ENCODE data around the gene GALNT9.
"Not testable (repeated sequence)": the region's sequence is repeated elsewhere in the genome, so short reads cannot be mapped to it uniquely, and the experiment has no call there.

The GALNT9 gene

DNA sequence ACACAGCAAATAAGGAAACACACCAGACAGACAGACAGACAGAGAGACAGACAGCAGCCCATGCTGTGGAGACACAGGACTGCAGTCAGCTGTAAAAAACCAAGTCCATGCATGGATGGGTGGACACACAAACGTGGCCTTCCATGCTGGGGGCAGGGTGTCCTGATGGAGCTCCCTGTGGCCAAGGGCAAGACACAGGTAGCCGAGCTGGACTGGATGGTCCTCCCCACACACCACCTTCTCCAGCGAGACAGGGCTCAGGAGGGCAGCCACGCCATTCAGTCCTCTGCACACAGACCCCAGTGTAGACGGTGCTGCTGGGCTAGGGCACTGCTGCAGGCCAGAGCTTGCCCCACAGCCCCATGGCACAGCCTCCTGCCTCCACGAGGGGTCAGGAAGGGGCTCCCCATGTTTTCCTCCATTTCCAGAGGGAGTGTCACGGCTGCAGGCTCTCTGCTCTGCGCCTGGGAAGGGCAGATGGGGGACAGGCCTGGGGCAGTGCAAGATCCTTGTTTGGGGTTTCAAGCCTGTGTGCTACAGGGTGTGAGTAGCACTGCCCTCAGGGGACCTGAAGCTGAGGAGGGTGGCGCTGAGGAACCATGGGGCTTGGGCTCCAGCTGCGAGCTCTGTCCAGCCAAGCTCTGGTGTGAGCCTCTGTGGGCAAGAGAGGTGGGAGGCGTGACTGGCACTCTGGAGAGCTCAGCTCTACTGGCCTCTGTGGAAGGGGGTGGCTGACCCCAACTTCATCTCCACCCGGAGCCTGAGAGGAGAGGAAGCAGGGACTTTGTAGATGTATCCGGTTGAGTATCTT lies 67.9 kb downstream of the GALNT9 start:
- Histone ChIP-seq H3K9ac (ENCODE audit: low read length) (no peak overlapping the region), H3K9me3 (ENCODE audit: control insufficient read depth, low read length) (no peaks in the 10 kb centered on the region), H3K27me3 (ENCODE audit: control insufficient read depth, insufficient read depth, low read length) (no peaks in the 10 kb centered on the region), H3K4me1 (ENCODE audit: control insufficient read depth, insufficient read depth, low read length) (no peaks in the 10 kb centered on the region), H3K4me3 (ENCODE audit: low read length) (no peak overlapping the region), H3K36me3 (ENCODE audit: control insufficient read depth, insufficient read depth, low read length) (no peaks in the 10 kb centered on the region)

DNA sequence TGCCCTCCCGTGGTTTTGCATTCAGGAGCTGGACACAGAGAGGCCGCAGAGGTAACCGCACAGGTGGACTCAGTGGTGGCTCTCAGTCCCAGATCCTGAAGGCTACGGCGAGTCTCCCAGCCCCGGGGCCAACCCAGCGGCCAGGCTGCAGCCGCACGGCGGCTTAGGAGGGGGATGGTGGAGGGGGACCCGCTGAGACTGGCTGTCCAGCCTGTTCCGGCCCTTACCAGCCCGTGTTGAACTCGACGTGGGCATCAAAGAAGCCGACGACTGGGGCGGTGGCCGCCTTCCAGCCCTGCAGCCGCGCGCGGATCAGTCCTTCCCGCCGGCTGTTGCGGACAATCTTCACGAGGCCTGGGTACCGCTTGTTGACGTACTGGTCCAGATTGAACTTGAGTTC lies 68.7 kb downstream of the GALNT9 start:
- H3K9ac ChIP-seq (ENCODE audit: low read length) = no peak overlapping the region
- no peak overlapping the region for H3K4me3 ChIP-seq (ENCODE audit: low read length)
- no peaks in the 10 kb centered on the region for H3K36me3 ChIP-seq (ENCODE audit: control insufficient read depth, insufficient read depth, low read length)
- H3K27me3 ChIP-seq (ENCODE audit: control insufficient read depth, insufficient read depth, low read length) = no peaks in the 10 kb centered on the region
- H3K9me3 ChIP-seq (ENCODE audit: control insufficient read depth, low read length) = no peaks in the 10 kb centered on the region
- H3K4me1 ChIP-seq (ENCODE audit: control insufficient read depth, insufficient read depth, low read length) = no peaks in the 10 kb centered on the region

DNA sequence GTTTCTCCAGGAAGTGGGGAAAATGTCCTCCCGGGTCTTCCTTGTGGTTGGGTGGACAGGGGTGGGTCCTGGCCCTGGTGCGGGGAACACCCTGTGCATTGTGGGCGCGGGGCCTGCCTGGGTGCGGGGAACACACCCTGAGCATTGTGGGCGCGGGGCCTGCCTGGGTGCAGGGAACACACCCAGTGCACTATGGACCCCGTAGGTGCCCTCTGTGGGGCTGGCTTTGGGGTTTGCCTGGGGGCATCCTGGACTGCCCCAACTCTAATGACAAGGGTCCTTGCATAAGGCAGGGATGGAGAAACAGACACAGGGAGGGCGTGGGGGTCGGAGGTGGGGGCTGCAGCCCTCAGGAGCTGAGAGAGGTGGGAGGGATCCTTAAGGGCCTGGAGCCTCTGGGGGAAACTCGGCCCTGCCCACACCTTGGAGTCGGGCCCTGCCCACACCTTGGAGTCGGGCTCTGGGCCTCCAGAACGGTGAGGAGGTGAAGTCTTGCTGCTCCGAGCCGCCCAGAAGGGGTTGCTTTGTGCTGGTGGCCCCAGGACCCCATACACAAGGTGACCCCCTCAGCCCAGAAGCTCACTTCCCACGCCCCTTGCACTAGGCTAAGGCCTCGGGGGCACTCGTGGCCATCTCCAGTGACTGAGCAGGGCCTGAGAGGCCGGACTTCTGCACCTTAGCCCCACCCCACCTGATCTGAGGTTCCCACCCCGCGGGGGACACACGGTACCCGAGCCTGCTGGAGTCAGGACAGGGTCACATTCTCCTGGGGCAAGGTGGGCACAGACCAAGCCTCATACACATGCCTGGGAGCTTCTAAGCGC lies 69.3 kb downstream of the GALNT9 start:
- no peaks in the 10 kb centered on the region for H3K9me3 ChIP-seq (ENCODE audit: control insufficient read depth, low read length)
- no peaks in the 10 kb centered on the region for H3K4me1 ChIP-seq (ENCODE audit: control insufficient read depth, insufficient read depth, low read length)
- no peak overlapping the region for H3K4me3 ChIP-seq (ENCODE audit: low read length)
- H3K36me3 ChIP-seq (ENCODE audit: control insufficient read depth, insufficient read depth, low read length) = no peaks in the 10 kb centered on the region
- H3K27me3 ChIP-seq (ENCODE audit: control insufficient read depth, insufficient read depth, low read length) = no peaks in the 10 kb centered on the region
- H3K9ac ChIP-seq (ENCODE audit: low read length) = no peak overlapping the region

DNA sequence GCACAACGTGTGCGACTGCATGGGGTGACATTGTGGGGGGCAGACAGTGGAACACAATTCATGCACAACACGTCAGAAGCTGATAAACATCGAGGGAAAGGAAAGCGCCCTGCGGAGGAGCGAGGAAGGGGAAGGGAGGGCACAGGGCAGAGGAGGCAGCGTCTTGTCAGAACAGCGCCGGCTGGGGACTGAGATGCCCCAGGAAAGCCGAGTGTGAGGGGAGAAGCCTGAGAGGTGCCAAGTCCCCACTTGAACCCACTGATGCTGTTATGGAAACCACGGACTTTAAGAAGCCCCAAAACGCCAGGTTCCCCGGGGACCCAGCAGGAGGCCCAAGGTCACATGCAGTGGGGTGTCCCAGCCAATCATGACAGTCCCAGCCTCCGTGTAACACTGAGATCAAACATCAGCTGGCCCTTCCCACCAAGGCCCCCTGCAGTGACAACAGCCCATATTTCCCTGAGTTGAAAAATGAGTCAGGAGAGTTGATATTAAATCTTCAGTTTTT lies 70.0 kb downstream of the GALNT9 start:
- no peak overlapping the region for H3K4me3 ChIP-seq (ENCODE audit: low read length)
- no peaks in the 10 kb centered on the region for H3K4me1 ChIP-seq (ENCODE audit: control insufficient read depth, insufficient read depth, low read length)
- H3K9me3 ChIP-seq (ENCODE audit: control insufficient read depth, low read length) = no peaks in the 10 kb centered on the region
- H3K36me3 ChIP-seq (ENCODE audit: control insufficient read depth, insufficient read depth, low read length) = no peaks in the 10 kb centered on the region
- H3K27me3 ChIP-seq (ENCODE audit: control insufficient read depth, insufficient read depth, low read length) = no peaks in the 10 kb centered on the region
- H3K9ac ChIP-seq (ENCODE audit: low read length) = no peak overlapping the region

DNA sequence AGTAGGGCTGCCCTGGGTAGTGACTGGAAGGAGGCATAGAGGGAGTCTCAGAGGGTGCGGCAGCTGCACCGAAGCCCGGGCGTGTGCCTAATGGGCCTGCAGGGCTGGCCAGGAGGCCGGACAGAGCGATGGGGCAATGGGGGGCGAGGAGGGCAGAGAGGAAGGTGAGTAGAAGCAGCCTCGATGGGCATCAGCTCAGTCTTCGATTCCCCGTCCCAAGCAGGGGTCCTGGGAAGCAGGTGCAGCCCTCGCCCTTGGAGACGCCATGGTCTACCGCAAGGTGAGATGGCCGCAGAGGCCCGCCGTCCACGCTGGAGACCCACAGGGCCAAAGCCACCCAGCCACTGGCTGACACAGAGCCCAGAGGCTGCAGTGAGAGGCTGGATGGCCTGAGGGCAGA lies 70.8 kb downstream of the GALNT9 start:
- Histone ChIP-seq H3K9me3 (ENCODE audit: control insufficient read depth, low read length) (no peaks in the 10 kb centered on the region), H3K27me3 (ENCODE audit: control insufficient read depth, insufficient read depth, low read length) (no peaks in the 10 kb centered on the region), H3K4me3 (ENCODE audit: low read length) (no peak overlapping the region), H3K4me1 (ENCODE audit: control insufficient read depth, insufficient read depth, low read length) (no peaks in the 10 kb centered on the region), H3K9ac (ENCODE audit: low read length) (no peak overlapping the region), H3K36me3 (ENCODE audit: control insufficient read depth, insufficient read depth, low read length) (no peaks in the 10 kb centered on the region)

DNA sequence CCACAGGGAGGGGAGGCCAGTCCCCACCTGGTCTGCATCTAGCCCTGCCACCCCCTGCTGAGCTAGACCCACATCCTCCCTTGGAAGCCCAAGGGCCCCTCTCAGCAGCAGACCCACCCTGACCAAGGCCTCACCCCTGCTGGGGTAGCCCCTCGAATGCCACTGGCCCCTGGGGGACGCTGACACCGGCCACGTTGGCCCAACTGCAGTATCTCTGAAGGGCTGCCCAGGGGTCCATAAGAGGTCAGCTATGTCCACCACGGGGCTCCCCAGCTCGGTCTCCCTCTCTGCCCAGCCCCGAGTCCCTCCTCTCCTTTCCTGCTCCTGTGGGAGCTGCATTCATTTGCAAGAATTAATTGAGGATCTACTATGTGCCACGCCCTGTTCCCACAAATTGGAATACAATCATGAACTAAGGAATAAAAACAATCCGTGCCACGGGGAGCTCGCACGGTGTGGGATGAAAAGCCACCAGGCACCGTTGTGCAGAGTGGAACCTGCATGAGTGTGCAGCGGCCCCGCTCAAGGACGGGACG lies 71.4 kb downstream of the GALNT9 start:
- Histone ChIP-seq H3K4me1 (ENCODE audit: control insufficient read depth, insufficient read depth, low read length) (no peaks in the 10 kb centered on the region), H3K9me3 (ENCODE audit: control insufficient read depth, low read length) (no peaks in the 10 kb centered on the region), H3K4me3 (ENCODE audit: low read length) (no peak overlapping the region), H3K9ac (ENCODE audit: low read length) (no peak overlapping the region), H3K36me3 (ENCODE audit: control insufficient read depth, insufficient read depth, low read length) (no peaks in the 10 kb centered on the region), H3K27me3 (ENCODE audit: control insufficient read depth, insufficient read depth, low read length) (no peaks in the 10 kb centered on the region)

DNA sequence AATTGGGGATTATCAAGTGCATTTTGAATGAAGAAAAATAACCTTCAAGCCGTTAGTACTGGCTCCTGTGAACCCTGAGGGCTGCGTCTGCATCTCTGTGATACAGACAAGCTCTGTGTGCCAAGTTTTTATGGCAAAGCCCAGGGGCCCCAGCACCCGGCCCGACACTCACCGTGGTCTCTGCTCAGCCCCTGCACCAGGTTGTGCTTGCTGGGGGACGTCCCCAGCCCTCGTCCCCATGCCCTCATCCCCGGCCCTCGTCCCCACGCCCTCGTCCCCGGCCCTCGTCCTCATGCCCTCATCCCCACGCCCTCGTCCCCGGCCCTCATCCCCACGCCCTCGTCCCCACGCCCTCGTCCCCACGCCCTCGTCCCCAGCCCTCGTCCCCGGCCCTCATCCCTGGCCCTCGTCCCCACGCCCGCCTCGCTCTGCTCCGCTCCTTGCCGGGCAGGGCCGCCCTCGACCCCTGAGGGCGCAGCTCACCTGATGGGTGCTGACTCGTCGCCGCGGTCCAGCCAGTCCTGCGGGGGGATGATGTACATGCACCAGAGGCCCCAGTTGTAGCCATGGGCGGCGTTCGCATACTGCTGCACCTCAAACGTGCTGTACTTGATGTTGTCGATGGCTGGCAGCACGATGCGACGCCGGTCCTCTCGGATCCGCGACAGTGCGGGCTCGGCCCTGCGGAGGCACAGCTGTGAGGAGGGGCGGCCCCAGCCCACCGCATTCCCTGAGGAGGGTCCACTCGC lies 72.0 kb downstream of the GALNT9 start:
- H3K27me3 ChIP-seq (ENCODE audit: control insufficient read depth, insufficient read depth, low read length) = no peaks in the 10 kb centered on the region
- H3K9ac ChIP-seq (ENCODE audit: low read length) = no peak overlapping the region
- no peaks in the 10 kb centered on the region for H3K4me1 ChIP-seq (ENCODE audit: control insufficient read depth, insufficient read depth, low read length)
- no peak overlapping the region for H3K4me3 ChIP-seq (ENCODE audit: low read length)
- no peaks in the 10 kb centered on the region for H3K9me3 ChIP-seq (ENCODE audit: control insufficient read depth, low read length)
- H3K36me3 ChIP-seq (ENCODE audit: control insufficient read depth, insufficient read depth, low read length) = no peaks in the 10 kb centered on the region

DNA sequence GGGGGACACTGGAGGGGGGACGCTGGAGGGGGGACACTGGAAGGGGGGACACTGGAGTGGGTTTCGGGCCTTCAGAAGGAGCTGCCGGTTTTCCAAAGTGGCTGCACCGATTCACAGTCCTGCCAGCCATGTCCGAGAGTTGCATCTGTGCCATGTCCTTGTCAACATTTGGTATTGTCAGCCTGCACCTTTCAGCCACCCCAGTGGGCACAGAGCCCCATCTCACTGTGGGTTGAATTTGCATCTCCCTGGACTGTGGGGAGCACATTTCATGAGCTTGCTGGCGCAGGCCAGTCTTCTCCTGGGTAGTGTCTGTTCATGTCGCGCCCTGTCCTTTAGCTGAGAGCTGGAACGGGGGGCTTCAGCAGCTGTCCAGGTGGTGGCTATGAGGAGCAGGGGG lies 72.7 kb downstream of the GALNT9 start:
- Histone ChIP-seq H3K4me3 (ENCODE audit: low read length) (no peak overlapping the region), H3K9ac (ENCODE audit: low read length) (no peak overlapping the region), H3K36me3 (ENCODE audit: control insufficient read depth, insufficient read depth, low read length) (no peaks in the 10 kb centered on the region), H3K27me3 (ENCODE audit: control insufficient read depth, insufficient read depth, low read length) (no peaks in the 10 kb centered on the region), H3K9me3 (ENCODE audit: control insufficient read depth, low read length) (no peaks in the 10 kb centered on the region), H3K4me1 (ENCODE audit: control insufficient read depth, insufficient read depth, low read length) (no peaks in the 10 kb centered on the region)

DNA sequence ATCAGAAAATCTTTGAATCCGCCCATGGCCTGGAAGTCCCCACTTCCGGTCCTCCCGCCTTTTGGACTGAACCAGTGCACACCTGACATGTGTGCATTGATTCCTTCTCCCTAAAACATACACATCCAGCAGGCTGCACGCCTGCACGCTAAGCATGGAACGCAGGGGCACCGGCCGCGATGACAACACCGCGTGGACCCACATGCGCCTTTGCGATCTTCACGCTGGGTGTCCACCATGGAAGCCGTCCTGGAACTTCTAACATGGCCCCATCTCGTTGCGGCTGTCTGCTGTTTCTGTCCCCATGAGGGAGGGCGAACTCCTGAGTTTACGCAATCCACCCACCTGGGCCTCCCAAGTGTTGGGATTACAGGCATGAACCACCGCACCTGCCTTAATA lies 73.7 kb downstream of the GALNT9 start:
- Histone ChIP-seq H3K27me3 (ENCODE audit: control insufficient read depth, insufficient read depth, low read length) (no peaks in the 10 kb centered on the region), H3K36me3 (ENCODE audit: control insufficient read depth, insufficient read depth, low read length) (no peaks in the 10 kb centered on the region)

DNA sequence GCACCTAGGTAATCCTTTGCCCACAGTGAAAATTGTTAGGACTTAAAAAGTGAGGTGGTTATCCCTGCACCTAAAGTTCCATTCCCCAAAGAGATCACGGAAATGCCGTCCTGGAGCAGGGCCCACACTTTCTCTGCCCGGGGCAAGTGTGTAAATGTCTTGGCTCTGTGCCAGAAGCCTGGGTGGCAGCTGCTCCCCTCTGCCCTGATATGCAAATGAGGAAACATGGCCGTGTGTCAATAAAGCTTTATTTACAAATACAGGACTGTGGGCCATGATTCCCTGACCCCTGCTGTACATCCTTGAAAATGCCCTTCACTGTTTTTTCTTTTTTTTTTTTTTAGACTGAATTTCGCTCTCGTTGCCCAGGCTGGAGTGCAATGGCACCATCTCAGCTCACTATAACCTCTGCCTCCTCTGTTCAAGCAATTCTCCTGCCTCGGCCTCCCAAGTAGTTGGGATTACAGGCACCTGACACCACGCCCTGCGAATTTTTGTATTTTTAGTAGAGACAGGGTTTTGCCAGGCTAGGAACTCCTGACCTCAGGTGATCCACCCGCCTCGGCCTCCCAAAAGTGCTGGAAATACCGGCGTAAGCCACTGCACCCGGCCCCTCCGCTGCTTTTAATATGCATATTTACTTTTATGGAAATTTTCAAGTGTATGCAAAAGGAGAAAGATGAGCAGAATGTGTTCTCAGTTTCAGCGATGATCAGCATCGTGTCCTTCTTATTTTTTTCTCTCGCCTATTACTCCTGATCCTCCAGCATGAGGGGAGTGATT lies 75.5 kb downstream of the GALNT9 start:
- H3K9me3 ChIP-seq (ENCODE audit: control insufficient read depth, low read length) = no peaks in the 10 kb centered on the region
- no peak overlapping the region for H3K9ac ChIP-seq (ENCODE audit: low read length)
- no peaks in the 10 kb centered on the region for H3K36me3 ChIP-seq (ENCODE audit: control insufficient read depth, insufficient read depth, low read length)
- no peaks in the 10 kb centered on the region for H3K4me1 ChIP-seq (ENCODE audit: control insufficient read depth, insufficient read depth, low read length)
- H3K4me3 ChIP-seq (ENCODE audit: low read length) = no peak overlapping the region
- no peaks in the 10 kb centered on the region for H3K27me3 ChIP-seq (ENCODE audit: control insufficient read depth, insufficient read depth, low read length)

More for the DNA sequence above, 73.7 kb downstream of the GALNT9 start:
- Histone ChIP-seq H3K4me1 (ENCODE audit: control insufficient read depth, insufficient read depth, low read length) (no peaks in the 10 kb centered on the region), H3K4me3 (ENCODE audit: low read length) (no peak overlapping the region), H3K9me3 (ENCODE audit: control insufficient read depth, low read length) (no peaks in the 10 kb centered on the region), H3K9ac (ENCODE audit: low read length) (no peak overlapping the region)

DNA sequence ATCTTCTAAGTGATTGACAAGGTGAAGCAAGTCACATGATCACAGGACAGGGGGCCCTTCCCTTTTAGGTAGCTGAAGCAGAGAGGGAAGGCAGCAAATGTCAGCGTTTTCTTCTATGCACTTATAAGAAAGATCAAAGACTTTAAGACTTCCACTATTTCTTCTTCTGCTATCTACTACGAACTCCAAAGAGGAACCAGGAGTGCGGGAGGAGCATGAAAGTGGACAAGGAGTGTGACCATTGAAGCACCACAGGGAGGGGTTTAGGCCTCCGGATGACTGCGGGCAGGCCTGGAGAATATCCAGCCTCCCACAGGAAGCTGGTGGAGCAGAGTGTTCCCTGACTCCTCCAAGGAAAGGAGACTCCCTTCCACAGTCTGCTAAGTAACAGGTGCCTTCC lies 76.4 kb downstream of the GALNT9 start:
- H3K4me3 ChIP-seq (ENCODE audit: low read length); H3K9me3 ChIP-seq (ENCODE audit: control insufficient read depth, low read length); H3K9ac ChIP-seq (ENCODE audit: low read length); H3K4me1 ChIP-seq (ENCODE audit: control insufficient read depth, insufficient read depth, low read length); H3K27me3 ChIP-seq (ENCODE audit: control insufficient read depth, insufficient read depth, low read length); H3K36me3 ChIP-seq (ENCODE audit: control insufficient read depth, insufficient read depth, low read length): not testable (repeated sequence)
